Measurements from ENCODE around the gene C7. TPM values are rescaled to one million over a fixed set of nuclear protein-coding genes. Genes with fewer than 3 reads are reported as not detected.

The C7 gene
- total and polyA plus RNA-seq, 2 experiments from 2014 or later, result 5.3 to 43.5 TPM

- TF ChIP-seq EZH2 (IDR thresholded peaks at IDR 0.05; ENCODE audit: borderline replicate concordance), result no peak
- no peak for TF ChIP-seq CTCF (IDR thresholded peaks at IDR 0.05; ENCODE audit: poor library complexity)
- TF ChIP-seq EZH2phosphoT487 (IDR thresholded peaks at IDR 0.05; ENCODE audit: low read depth, severe bottlenecking, unreplicated experiment), result no peak
- WGBS (ENCODE audit: low lambda C conversion rate, missing lambda C conversion rate), result 87% methylated on average over 3 of the region's 3 CpGs
These were observed 75.6 kb downstream of the C7 start for GRCh38 chr5:40984884-40985283.

DNA sequence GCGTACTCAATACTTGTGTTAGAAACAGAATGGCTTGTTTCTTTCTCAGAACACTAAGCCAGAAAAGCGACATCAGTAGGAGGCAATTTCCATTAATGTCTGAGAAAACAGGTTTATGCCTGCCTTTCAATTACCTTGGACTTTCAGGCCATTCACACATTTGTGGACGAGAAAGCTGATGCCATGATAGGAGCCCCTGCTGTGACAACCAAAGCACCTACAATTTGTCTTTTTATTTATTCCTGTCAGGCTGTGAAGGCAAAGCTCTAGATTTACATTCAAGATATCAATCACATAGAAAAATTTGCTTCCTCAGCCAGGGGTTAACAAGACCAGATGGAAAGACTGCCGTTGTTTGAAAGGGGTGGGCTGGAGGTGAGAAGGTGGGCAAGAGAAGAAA, 76.2 kb downstream of the C7 start:
- WGBS (ENCODE audit: low lambda C conversion rate, missing lambda C conversion rate), result 56% methylated on average over 4 of the region's 4 CpGs

More at GRCh38 chr5:40984884-40985283, 75.6 kb downstream of the C7 start:
- Histone ChIP-seq H3K9me3 (ENCODE audit: low read depth) (no peaks in the 10 kb centered on the region), H3K4me2 (no peak overlapping the region), H3K27ac (no peak overlapping the region), H3K4me3 (no peak overlapping the region), H3K79me2 (no peaks in the 10 kb centered on the region), H2AFZ (no peak overlapping the region), H3K9me2 (replicated peaks; ENCODE audit: insufficient read depth) (no peaks in the 10 kb centered on the region), H3K36me3 (replicated peaks; ENCODE audit: insufficient read depth, low read depth) (no peaks in the 10 kb centered on the region), H3K27me3 (no peaks in the 10 kb centered on the region), H3K4me1 (ENCODE audit: insufficient read depth) (no peaks in the 10 kb centered on the region), H4K20me1 (ENCODE audit: insufficient read depth, poor library complexity, severe bottlenecking) (no peaks in the 10 kb centered on the region)
- no peak for DNase-seq (ENCODE audit: low spot score)

GRCh38 chr5:40986666-40987065, 77.4 kb downstream of the C7 start:
- Histone ChIP-seq H3K9me2 (replicated peaks; ENCODE audit: insufficient read depth) (no peaks in the 10 kb centered on the region), H3K27ac (no peak overlapping the region), H3K79me2 (no peaks in the 10 kb centered on the region), H3K27me3 (no peaks in the 10 kb centered on the region), H3K9me3 (ENCODE audit: low read depth) (no peaks in the 10 kb centered on the region), H3K4me3 (no peak overlapping the region), H3K4me1 (ENCODE audit: insufficient read depth) (peaks cover 5% of the 10 kb centered on the region), H4K20me1 (ENCODE audit: insufficient read depth, poor library complexity, severe bottlenecking) (no peaks in the 10 kb centered on the region), H3K4me2 (no peak overlapping the region), H2AFZ (no peak overlapping the region), H3K36me3 (replicated peaks; ENCODE audit: insufficient read depth, low read depth) (no peaks in the 10 kb centered on the region)
- TF ChIP-seq CTCF (IDR thresholded peaks at IDR 0.05; ENCODE audit: poor library complexity) (no peak), EZH2 (IDR thresholded peaks at IDR 0.05; ENCODE audit: borderline replicate concordance) (no peak), EZH2phosphoT487 (IDR thresholded peaks at IDR 0.05; ENCODE audit: low read depth, severe bottlenecking, unreplicated experiment) (no peak)
- 90% methylated on average over 3 of the region's 3 CpGs for WGBS (ENCODE audit: low lambda C conversion rate, missing lambda C conversion rate)
- DNase-seq (ENCODE audit: low spot score), result no peak

More for the DNA sequence above, 76.2 kb downstream of the C7 start:
- TF ChIP-seq EZH2phosphoT487 (IDR thresholded peaks at IDR 0.05; ENCODE audit: low read depth, severe bottlenecking, unreplicated experiment), result no peak
- TF ChIP-seq EZH2 (IDR thresholded peaks at IDR 0.05; ENCODE audit: borderline replicate concordance), result no peak
- no peak for TF ChIP-seq CTCF (IDR thresholded peaks at IDR 0.05; ENCODE audit: poor library complexity)
- no peaks in the 10 kb centered on the region for H3K79me2 ChIP-seq
- H3K4me2 ChIP-seq, result no peak overlapping the region
- H3K36me3 ChIP-seq (replicated peaks; ENCODE audit: insufficient read depth, low read depth), result no peaks in the 10 kb centered on the region
- no peak overlapping the region for H3K4me3 ChIP-seq
- H3K9me2 ChIP-seq (replicated peaks; ENCODE audit: insufficient read depth), result no peaks in the 10 kb centered on the region
- no peak overlapping the region for H3K27ac ChIP-seq
- DNase-seq (ENCODE audit: low spot score), result no peak
- no peaks in the 10 kb centered on the region for H3K9me3 ChIP-seq (ENCODE audit: low read depth)
- no peaks in the 10 kb centered on the region for H3K4me1 ChIP-seq (ENCODE audit: insufficient read depth)
- no peaks in the 10 kb centered on the region for H4K20me1 ChIP-seq (ENCODE audit: insufficient read depth, poor library complexity, severe bottlenecking)
- H3K27me3 ChIP-seq, result no peaks in the 10 kb centered on the region
- no peak overlapping the region for H2AFZ ChIP-seq

DNA sequence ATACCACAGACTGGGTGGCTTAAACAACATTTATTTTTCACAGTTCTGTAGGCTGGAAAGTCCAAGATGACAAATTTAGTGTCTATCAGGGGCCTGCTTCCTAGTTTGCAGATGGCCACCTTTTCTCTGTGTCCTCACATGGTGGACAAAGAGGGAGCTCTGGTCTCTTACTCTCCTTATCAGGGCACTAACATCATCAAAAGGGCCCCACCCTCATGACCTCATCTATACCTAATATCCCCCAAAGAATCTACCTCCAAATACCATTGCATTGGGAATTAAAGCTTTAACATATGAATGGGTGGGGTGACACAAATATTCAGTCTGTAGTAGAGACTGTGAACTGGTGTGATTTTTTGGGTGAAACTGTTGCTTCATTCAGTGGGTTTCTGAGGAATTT, 78.1 kb downstream of the C7 start:
- H3K27ac ChIP-seq, result no peak overlapping the region
- no peaks in the 10 kb centered on the region for H3K27me3 ChIP-seq
- H3K4me2 ChIP-seq, result no peak overlapping the region
- peaks cover 5% of the 10 kb centered on the region for H3K4me1 ChIP-seq (ENCODE audit: insufficient read depth)
- DNase-seq (ENCODE audit: low spot score), result no peak
- no peaks in the 10 kb centered on the region for H3K9me2 ChIP-seq (replicated peaks; ENCODE audit: insufficient read depth)
- no peak overlapping the region for H3K4me3 ChIP-seq
- H3K9me3 ChIP-seq (ENCODE audit: low read depth), result no peaks in the 10 kb centered on the region
- TF ChIP-seq CTCF (IDR thresholded peaks at IDR 0.05; ENCODE audit: poor library complexity), result no peak
- TF ChIP-seq EZH2 (IDR thresholded peaks at IDR 0.05; ENCODE audit: borderline replicate concordance), result no peak
- TF ChIP-seq EZH2phosphoT487 (IDR thresholded peaks at IDR 0.05; ENCODE audit: low read depth, severe bottlenecking, unreplicated experiment), result no peak
- H3K36me3 ChIP-seq (replicated peaks; ENCODE audit: insufficient read depth, low read depth), result no peaks in the 10 kb centered on the region
- no peaks in the 10 kb centered on the region for H3K79me2 ChIP-seq
- no peaks in the 10 kb centered on the region for H4K20me1 ChIP-seq (ENCODE audit: insufficient read depth, poor library complexity, severe bottlenecking)
- H2AFZ ChIP-seq, result no peak overlapping the region
